WTC11 (cell line): Measurements from ENCODE around the gene DMD. TPM values are rescaled to one million over a fixed set of nuclear protein-coding genes. Genes with fewer than 3 reads are reported as not detected.

Experiments
- ATAC-seq: fragments of 200-7000 bp; cut with Tn5 transposase; 2 replicates; pipeline ENCODE4 v1.10.0; 2021; ENCODE audit warnings: mild to moderate bottlenecking, moderate library complexity
- CTCF ChIA-PET: fragments of 300-600 bp; sonication (Branson Sonifier 250); formaldehyde crosslinking; loops from one replicate; lab custom pipeline; 2021; ENCODE audit warnings: antibody characterized with exemption; lab: Charles Lee
- POLR2A ChIA-PET: fragments of 350-600 bp; sonication (Branson Sonifier 250); formaldehyde crosslinking; loops from one replicate; lab custom pipeline; 2021; ENCODE audit warnings: antibody characterized with exemption; lab: Charles Lee
- DNase-seq: peaks from one replicate; pipeline ENCODE4 v3.0.0; 2021; ENCODE audit warnings: low spot score
- H3K27ac Mint-ChIP-seq: 2 replicates; pipeline ENCODE4 v1.8.0; 2021; ENCODE audit warnings: mixed read lengths
- H3K27me3 Mint-ChIP-seq: 2 replicates; pipeline ENCODE4 v1.8.0; 2021; ENCODE audit warnings: low read depth, mild to moderate bottlenecking, moderate library complexity, mixed read lengths
- H3K36me3 Mint-ChIP-seq: 2 replicates; pipeline ENCODE4 v1.8.0; 2021; ENCODE audit warnings: mixed read lengths
- H3K4me1 Mint-ChIP-seq: 2 replicates; pipeline ENCODE4 v1.8.0; 2022; ENCODE audit warnings: mixed read lengths
- H3K4me3 Mint-ChIP-seq: 2 replicates; pipeline ENCODE4 v1.8.0; 2021; ENCODE audit warnings: mild to moderate bottlenecking, moderate library complexity, mixed read lengths
- H3K9me3 Mint-ChIP-seq: 2 replicates; pipeline ENCODE4 v1.8.0; 2021; ENCODE audit warnings: mixed read lengths
- ATF6 ChIP-seq: sonication (generic); formaldehyde crosslinking; IDR thresholded peaks from 2 replicates; pipeline ENCODE4 v1.8.1; 2023; ENCODE audit warnings: mild to moderate bottlenecking, missing genetic modification reagents
- CTCF ChIP-seq: fragments of 200-600 bp; IDR thresholded peaks from 2 replicates; pipeline ENCODE4 v1.8.0; 2022; ENCODE audit warnings: antibody characterized with exemption
- E2F4 ChIP-seq: sonication (generic); formaldehyde crosslinking; IDR thresholded peaks from 2 replicates; pipeline ENCODE4 v1.8.1; 2022; ENCODE audit warnings: low read depth, mild to moderate bottlenecking, moderate library complexity, missing genetic modification reagents, borderline replicate concordance
- FOXJ3 ChIP-seq: sonication (generic); formaldehyde crosslinking; IDR thresholded peaks from 2 replicates; pipeline ENCODE4 v1.9.0; 2021; ENCODE audit warnings: missing genetic modification reagents, mild to moderate bottlenecking, borderline replicate concordance
- FOXK1 ChIP-seq: sonication (generic); formaldehyde crosslinking; IDR thresholded peaks from 2 replicates; pipeline ENCODE4 v1.8.0; 2022; ENCODE audit warnings: mild to moderate bottlenecking, moderate library complexity, missing genetic modification reagents
- GRHL2 ChIP-seq: fragments of 250-450 bp; sonication (Bioruptor Pico); IDR thresholded peaks from 2 replicates; pipeline ENCODE4 v1.8.0; 2022; ENCODE audit warnings: mild to moderate bottlenecking, moderate library complexity; ENCODE audit not compliant: insufficient replicate concordance, severe bottlenecking
- HMGXB4 ChIP-seq: sonication (generic); formaldehyde crosslinking; IDR thresholded peaks from 2 replicates; pipeline ENCODE4 v1.8.1; 2023; ENCODE audit warnings: mild to moderate bottlenecking, moderate library complexity, missing genetic modification reagents
- IRF2 ChIP-seq: sonication (generic); formaldehyde crosslinking; IDR thresholded peaks from 2 replicates; pipeline ENCODE4 v1.8.0; 2022; ENCODE audit warnings: low read depth, missing genetic modification reagents, borderline replicate concordance
- JAZF1 ChIP-seq: fragments of 250-450 bp; sonication (Bioruptor Pico); IDR thresholded peaks from 2 replicates; pipeline ENCODE4 v1.9.0; 2021; ENCODE audit warnings: moderate library complexity, mild to moderate bottlenecking, inconsistent platforms
- KAT7 ChIP-seq: sonication (generic); formaldehyde crosslinking; IDR thresholded peaks from 2 replicates; pipeline ENCODE4 v1.8.1; 2023; ENCODE audit warnings: missing genetic modification reagents, mild to moderate bottlenecking, borderline replicate concordance
- NFATC4 ChIP-seq: fragments of 250-450 bp; sonication (Bioruptor Pico); IDR thresholded peaks from 2 replicates; pipeline ENCODE4 v1.9.0; 2021; ENCODE audit warnings: mild to moderate bottlenecking
- NFYB ChIP-seq: sonication (generic); formaldehyde crosslinking; conservative IDR thresholded peaks from 2 replicates; pipeline ENCODE4 v1.8.0; 2022; ENCODE audit warnings: low read depth, missing genetic modification reagents
- PRRX2 ChIP-seq: fragments of 250-450 bp; sonication (Bioruptor Pico); IDR thresholded peaks from 2 replicates; pipeline ENCODE4 v1.8.0; 2021; ENCODE audit warnings: mild to moderate bottlenecking
- SMAD4 ChIP-seq: sonication (generic); formaldehyde crosslinking; IDR thresholded peaks from 2 replicates; pipeline ENCODE4 v1.8.0; 2022; ENCODE audit warnings: mild to moderate bottlenecking, missing genetic modification reagents
- SOX15 ChIP-seq: fragments of 250-450 bp; sonication (Bioruptor Pico); IDR thresholded peaks from 2 replicates; pipeline ENCODE4 v1.9.0; 2021; ENCODE audit warnings: mild to moderate bottlenecking
- SP1 ChIP-seq: sonication (generic); formaldehyde crosslinking; conservative IDR thresholded peaks from 2 replicates; pipeline ENCODE4 v1.8.1; 2022; ENCODE audit warnings: missing genetic modification reagents
- TEAD1 ChIP-seq: sonication (generic); formaldehyde crosslinking; IDR thresholded peaks from 2 replicates; pipeline ENCODE4 v1.8.0; 2022; ENCODE audit warnings: mild to moderate bottlenecking, missing genetic modification reagents
- ZNF219 ChIP-seq: sonication (generic); formaldehyde crosslinking; IDR thresholded peaks from 2 replicates; pipeline ENCODE4 v1.8.0; 2023; ENCODE audit warnings: missing genetic modification reagents, mild to moderate bottlenecking, borderline replicate concordance
- ZNF281 ChIP-seq: sonication (generic); formaldehyde crosslinking; IDR thresholded peaks from 2 replicates; pipeline ENCODE4 v1.8.0; 2023; ENCODE audit warnings: mild to moderate bottlenecking, missing genetic modification reagents
- ZNF317 ChIP-seq: sonication (generic); formaldehyde crosslinking; IDR thresholded peaks from 2 replicates; pipeline ENCODE4 v1.8.1; 2023; ENCODE audit warnings: low read depth, mild to moderate bottlenecking, moderate library complexity, missing genetic modification reagents, borderline replicate concordance
- ZNF423 ChIP-seq: fragments of 250-450 bp; sonication (Bioruptor Pico); IDR thresholded peaks from 2 replicates; pipeline ENCODE4 v2.1.2; 2022; ENCODE audit warnings: mild to moderate bottlenecking, moderate library complexity
- ZSCAN18 ChIP-seq: fragments of 250-450 bp; sonication (Bioruptor Pico); IDR thresholded peaks from 2 replicates; pipeline ENCODE4 v2.1.2; 2022; ENCODE audit warnings: mild to moderate bottlenecking, moderate library complexity
- total RNA-seq: library from RNA; stranded (reverse); gene quantifications from 3 replicates; pipeline ENCODE4 v1.2.3, GENCODE V29; 2021

Gene DMD
- total RNA-seq, 1 experiment from 2014 or later, result 9.1 TPM

- Mint-ChIP-seq H3K27me3 (no peaks in the 10 kb centered on the region), H3K9me3 (peaks cover 23% of the 10 kb centered on the region), H3K4me1 (peaks cover 7% of the 10 kb centered on the region; the same call in 1 of the 2 replicates), H3K36me3 (peaks cover 11% of the 10 kb centered on the region), H3K4me3 (no peak overlapping the region), H3K27ac (no peak overlapping the region)
- no peak for TF ChIP-seq ZNF219
- TF ChIP-seq ZNF423 (CRISPR knock-in tag), result no peak
- TF ChIP-seq PRRX2 (CRISPR knock-in tag), result no peak
- no peak for TF ChIP-seq SMAD4
- ChIA-PET POLR2A (no interaction called here), CTCF (no interaction called here)
- no peak for ATAC-seq
- DNase-seq, result no peak
These were observed 124.5 kb downstream of the DMD start for GRCh38 chrX:33086886-33087285.

GRCh38 chrX:33082371-33082770 lies 129.0 kb downstream of the DMD start:
- Mint-ChIP-seq H3K9me3 (peaks cover 31% of the 10 kb centered on the region), H3K36me3 (peaks cover 25% of the 10 kb centered on the region), H3K4me1 (peaks cover 4% of the 10 kb centered on the region; the same call in 1 of the 2 replicates), H3K27me3 (no peaks in the 10 kb centered on the region; the same call in 1 of the 2 replicates), H3K4me3 (no peak overlapping the region), H3K27ac (no peak overlapping the region)
- CTCF ChIA-PET, result no interaction called here
- DNase-seq (no peak), ATAC-seq (no peak)
- no peak for TF ChIP-seq KAT7 (CRISPR knock-in tag)
- no peak for TF ChIP-seq JAZF1 (CRISPR knock-in tag)
- no peak for TF ChIP-seq ATF6 (CRISPR knock-in tag)
- TF ChIP-seq NFYB, result no peak
- no peak for TF ChIP-seq GRHL2 (CRISPR knock-in tag)
- no peak for TF ChIP-seq ZSCAN18
- no peak for TF ChIP-seq ZNF281 (CRISPR knock-in tag)
- TF ChIP-seq NFATC4 (CRISPR knock-in tag), result no peak
- POLR2A ChIA-PET, result no interaction called here

GRCh38 chrX:33078273-33078672 lies 133.1 kb downstream of the DMD start:
- DNase-seq (no peak), ATAC-seq (no peak)
- Mint-ChIP-seq H3K27ac (no peak overlapping the region), H3K27me3 (no peaks in the 10 kb centered on the region; the same call in 1 of the 2 replicates), H3K4me3 (no peak overlapping the region), H3K9me3 (peaks cover 25% of the 10 kb centered on the region), H3K4me1 (0 out of 2 replicates have a peak, but pooled peaks cover 1% of the 10 kb centered on the region), H3K36me3 (peaks cover 22% of the 10 kb centered on the region)
- POLR2A ChIA-PET, result no interaction called here
- CTCF ChIA-PET, result no interaction called here
- TF ChIP-seq CTCF (no peak), HMGXB4 (CRISPR knock-in tag) (no peak), SMAD4 (no peak), SP1 (CRISPR knock-in tag) (no peak), ZNF423 (CRISPR knock-in tag) (no peak), ZNF317 (CRISPR knock-in tag) (no peak), ZNF219 (no peak), TEAD1 (no peak), SOX15 (CRISPR knock-in tag) (no peak), FOXJ3 (CRISPR knock-in tag) (no peak), E2F4 (CRISPR knock-in tag) (no peak), IRF2 (CRISPR knock-in tag) (no peak), FOXK1 (no peak)
